Epithelial cell of proximal tubule (primary cell): ENCODE results near the gene ARF6. TPM values are rescaled to one million over a fixed set of nuclear protein-coding genes. Genes with fewer than 3 reads are reported as not detected.

Experiments used
- DNase-seq: peaks from one replicate; pipeline ENCODE4 v3.0.0-alpha.2; 2011; ENCODE audit warnings: low read depth
- H3K4me3 ChIP-seq: 2 replicates; pipeline ENCODE4 v1.5.1; 2011; ENCODE audit warnings: low read depth, mild to moderate bottlenecking, low read length
- CTCF ChIP-seq: conservative IDR thresholded peaks from 2 replicates; pipeline ENCODE4 v1.5.1; 2012; ENCODE audit warnings: low read depth, mild to moderate bottlenecking, low read length
- total RNA-seq: library from RNA; depleted of rRNA; stranded (reverse); fragments of >200 nt; gene quantifications from 2 replicates; pipeline ENCODE4 v1.2.3, GENCODE V29; 2015

ARF6 gene
- total RNA-seq, 1 donor from 2014 or later = 121 TPM

- no peak for TF ChIP-seq CTCF
- DNase-seq = no peak
- no peak overlapping the region for H3K4me3 ChIP-seq
These were observed 48.0 kb downstream of the ARF6 start for GRCh38 chr14:49940808-49941421.

- no peak for DNase-seq
- no peak for TF ChIP-seq CTCF
- H3K4me3 ChIP-seq = no peak overlapping the region
These were observed 49.2 kb downstream of the ARF6 start for GRCh38 chr14:49942090-49942489.

GRCh38 chr14:49944501-49944900 lies 51.6 kb downstream of the ARF6 start:
- no peak for TF ChIP-seq CTCF
- no peak for DNase-seq
- H3K4me3 ChIP-seq = no peak overlapping the region

- no peak for TF ChIP-seq CTCF
- no peak for DNase-seq
These were observed 52.8 kb downstream of the ARF6 start for GRCh38 chr14:49945448-49946319.

More at GRCh38 chr14:49945448-49946319, 52.8 kb downstream of the ARF6 start:
- no peak overlapping the region for H3K4me3 ChIP-seq

Other genes with a start within 250 kb of the ARF6 start
- 22.0 and 36.1 TPM in 2 replicates for gene POLE2, start 204.9 kb upstream of the ARF6 start, total RNA-seq
- gene KLHDC1, start 200.0 kb upstream of the ARF6 start, total RNA-seq = 0.17 and 0.22 TPM in 2 replicates
- 24.0 and 24.4 TPM in 2 replicates for gene KLHDC2, start 124.9 kb upstream of the ARF6 start, total RNA-seq
- gene NEMF, start 40.3 kb upstream of the ARF6 start, total RNA-seq = 36.1 and 41.3 TPM in 2 replicates
- gene VCPKMT, start 223.5 kb downstream of the ARF6 start, total RNA-seq = 3.9 and 5.6 TPM in 2 replicates